Inflammatory macrophage treated with lipopolysaccharide for 4 hours (primary cell): ENCODE measurements around the gene NOL3.

ENCODE experiments used
- DNase-seq: peaks from one replicate; pipeline ENCODE4 v3.0.0-alpha.2; 2020

Gene NOL3

GRCh38 chr16:67173323-67173722 is 3.0 kb downstream of the NOL3 start:
- no peak for DNase-seq

- peak; percentile 64 for DNase-seq
These were observed 3.7 kb downstream of the NOL3 start for GRCh38 chr16:67173808-67174705.

GRCh38 chr16:67174706-67175231 is 4.4 kb downstream of the NOL3 start:
- no peak for DNase-seq

- DNase-seq: no peak
These were observed 6.3 kb downstream of the NOL3 start for GRCh38 chr16:67176662-67177061.

GRCh38 chr16:67177743-67178699 is 7.7 kb downstream of the NOL3 start:
- peak; percentile 47 for DNase-seq

GRCh38 chr16:67179421-67180080 is 9.2 kb downstream of the NOL3 start:
- DNase-seq: no peak

GRCh38 chr16:67180166-67180565 is 9.8 kb downstream of the NOL3 start:
- DNase-seq: no peak

- no peak for DNase-seq
These were observed 11.0 kb downstream of the NOL3 start for GRCh38 chr16:67181346-67181745.

GRCh38 chr16:67182288-67182687 is 11.9 kb downstream of the NOL3 start:
- peak; percentile 26 for DNase-seq

GRCh38 chr16:67183284-67183626 is 12.9 kb downstream of the NOL3 start:
- DNase-seq: no peak

- DNase-seq: peak; percentile 97
These were observed 13.5 kb downstream of the NOL3 start, which contains the start of gene MATCAP1 for GRCh38 chr16:67183627-67184452. Gene MATCAP1 (minus strand): TSS chr16:67183963. CDS start chr16:67180610, 3,353 bp downstream.

- no peak for DNase-seq
These were observed 14.2 kb downstream of the NOL3 start for GRCh38 chr16:67184453-67184994.

GRCh38 chr16:67184995-67185650 is 14.8 kb downstream of the NOL3 start:
- peak; percentile 86 for DNase-seq

GRCh38 chr16:67185651-67186134 is 15.4 kb downstream of the NOL3 start:
- DNase-seq: no peak

- no peak for DNase-seq
These were observed 16.2 kb downstream of the NOL3 start for GRCh38 chr16:67186550-67186950.

- DNase-seq: no peak
These were observed 17.0 kb downstream of the NOL3 start for GRCh38 chr16:67187175-67187890.

GRCh38 chr16:67188323-67188722 is 18.0 kb downstream of the NOL3 start:
- DNase-seq: no peak

GRCh38 chr16:67188798-67189197 is 18.5 kb downstream of the NOL3 start:
- no peak for DNase-seq

GRCh38 chr16:67190041-67190440 is 19.7 kb downstream of the NOL3 start, which contains the start of gene EXOC3L1:
Gene EXOC3L1 (minus strand): TSS chr16:67190136. CDS start chr16:67189676, 460 bp downstream.
- DNase-seq: no peak
